PC-9 (cell line): ENCODE results near the gene TMEM63B. TPM values are rescaled to one million over a fixed set of nuclear protein-coding genes. Genes with fewer than 3 reads are reported as not detected.
"Not testable (repeated sequence)": the region's sequence is repeated elsewhere in the genome, so short reads cannot be mapped to it uniquely, and the experiment has no call there.

Experiments used
- BruUV-seq: library from RNA; stranded (reverse); fragments of 400-500 nt; replicated peaks from 2 replicates; lab custom pipeline; 2021; lab: Mats Ljungman, UMichigan
- CTCF ChIA-PET: fragments of 300-600 bp; sonication (Branson Sonifier 250); formaldehyde crosslinking; loops from one replicate; lab custom pipeline; 2022; ENCODE audit warnings: antibody characterized with exemption; lab: Charles Lee
- POLR2A ChIA-PET: fragments of 300-600 bp; sonication (Branson Sonifier 250); formaldehyde crosslinking; loops from one replicate; lab custom pipeline; 2022; ENCODE audit warnings: antibody characterized with exemption; ENCODE audit not compliant: unreplicated experiment; lab: Charles Lee
- DNase-seq, 2 experiments: peaks; one replicate each; pipeline versions ENCODE4 v3.0.0 to v3.0.0-alpha.2; 2015 to 2022; ENCODE audit warnings: mixed read lengths in 1 of 2
- H2AFZ ChIP-seq: fragments of 200-600 bp; sonication (generic); 2 replicates; pipeline ENCODE4 v1.8.1; 2017; ENCODE audit warnings: antibody characterized with exemption
- H3F3A ChIP-seq: fragments of 200-600 bp; sonication (generic); 2 replicates; pipeline ENCODE4 v1.8.1; 2017; ENCODE audit warnings: antibody characterized with exemption, mild to moderate bottlenecking, low read depth; ENCODE audit not compliant: insufficient read depth
- H3K27ac ChIP-seq: fragments of 200-600 bp; sonication (generic); 2 replicates; pipeline ENCODE4 v1.6.1; 2016; ENCODE audit warnings: mixed run types
- H3K27me3 ChIP-seq: fragments of 200-600 bp; sonication (generic); 2 replicates; pipeline ENCODE4 v1.6.1; 2016; ENCODE audit warnings: low read depth, mixed run types; ENCODE audit not compliant: insufficient read depth
- H3K36me3 ChIP-seq: fragments of 200-600 bp; sonication (generic); 2 replicates; pipeline ENCODE4 v1.6.1; 2016; ENCODE audit warnings: low read depth, mixed run types
- H3K4me1 ChIP-seq: fragments of 200-600 bp; sonication (generic); replicated peaks from 2 replicates; pipeline ENCODE4 v1.6.1; 2016; ENCODE audit warnings: mixed run types; ENCODE audit not compliant: insufficient read depth
- H3K4me2 ChIP-seq: fragments of 200-600 bp; sonication (generic); 2 replicates; pipeline ENCODE4 v1.6.1; 2017; ENCODE audit warnings: mixed run types
- H3K4me3 ChIP-seq: fragments of 200-600 bp; sonication (generic); 2 replicates; pipeline ENCODE4 v1.6.1; 2016; ENCODE audit warnings: mixed run types
- H3K79me2 ChIP-seq: fragments of 200-600 bp; sonication (generic); 2 replicates; pipeline ENCODE4 v1.6.1; 2017; ENCODE audit warnings: low read depth, mixed run types
- H3K9me2 ChIP-seq: fragments of 200-600 bp; sonication (generic); 2 replicates; pipeline ENCODE4 v1.8.1; 2017; ENCODE audit warnings: mild to moderate bottlenecking; ENCODE audit not compliant: insufficient read depth
- H3K9me3 ChIP-seq: fragments of 200-600 bp; sonication (generic); 2 replicates; pipeline ENCODE4 v1.8.1; 2016; ENCODE audit warnings: low read depth; ENCODE audit not compliant: insufficient read depth
- H4K20me1 ChIP-seq: fragments of 200-600 bp; sonication (generic); 2 replicates; pipeline ENCODE4 v1.8.1; 2017; ENCODE audit not compliant: insufficient read depth
- CTCF ChIP-seq: fragments of 200-600 bp; sonication (generic); conservative IDR thresholded peaks from 2 replicates; pipeline ENCODE4 v1.6.1; 2017; ENCODE audit warnings: mixed run types, antibody characterized with exemption, mild to moderate bottlenecking, moderate library complexity
- EZH2 ChIP-seq: fragments of 200-600 bp; sonication (generic); IDR thresholded peaks from 2 replicates; pipeline ENCODE4 v1.8.0; 2017; ENCODE audit warnings: antibody characterized with exemption, low read depth
- intact Hi-C: fragments of 100-400 bp; cut with micrococcal nuclease; formaldehyde crosslinking; loops from one replicate; pipeline ENCODE4 v1.10.0; 2022; ENCODE audit not compliant: unreplicated experiment
- total RNA-seq: library from RNA; stranded (reverse); gene quantifications from 2 replicates; pipeline ENCODE4 v1.2.3, GENCODE V29; 2021

TMEM63B gene
- total RNA-seq, 1 experiment from 2014 or later, result 38.5 TPM

- no peaks in the 10 kb centered on the region for H3K79me2 ChIP-seq
- intact Hi-C loops, result no loop called here
- CTCF ChIA-PET, result interaction anchor here (0.6 kb wide), 1 partner anchor 35 kb away, joined by 3 read pairs; no protein-coding TSS in a partner anchor
- H2AFZ ChIP-seq, result no peak overlapping the region
- no peaks in the 10 kb centered on the region for H3K4me1 ChIP-seq
- peaks cover 6% of the 10 kb centered on the region; the same call in 1 of the 2 replicates for H3F3A ChIP-seq
- H3K27ac ChIP-seq, result no peak overlapping the region
- no peak overlapping the region for H3K4me3 ChIP-seq
- no peaks in the 10 kb centered on the region for H3K9me3 ChIP-seq
- no peak overlapping the region for H3K4me2 ChIP-seq
- POLR2A ChIA-PET, result interaction anchor here (0.6 kb wide), 1 partner anchor 53 kb away, joined by 17 read pairs; no protein-coding TSS in a partner anchor
- no peaks in the 10 kb centered on the region for H4K20me1 ChIP-seq
- H3K9me2 ChIP-seq, result no peaks in the 10 kb centered on the region
- no peak for DNase-seq
- no peaks in the 10 kb centered on the region for H3K27me3 ChIP-seq
- H3K36me3 ChIP-seq, result no peaks in the 10 kb centered on the region
- BruUV-seq, result no TSS peak
- TF ChIP-seq CTCF (no peak), EZH2 (no peak)
Measured at GRCh38 chr6:44183783-44184182, 56.4 kb downstream of the TMEM63B start.

GRCh38 chr6:44185356-44185755 lies 58.0 kb downstream of the TMEM63B start:
- H3K79me2 ChIP-seq, DNase-seq, H3K4me2 ChIP-seq, H3F3A ChIP-seq, H4K20me1 ChIP-seq, H3K36me3 ChIP-seq, H3K4me3 ChIP-seq, intact Hi-C loops, H3K9me2 ChIP-seq, H3K4me1 ChIP-seq, H2AFZ ChIP-seq, POLR2A ChIA-PET, BruUV-seq, H3K27ac ChIP-seq, H3K27me3 ChIP-seq, H3K9me3 ChIP-seq: not testable (repeated sequence)
- CTCF ChIA-PET, result interaction anchor here (0.6 kb wide), 1 partner anchor 521 kb away, joined by 3 read pairs; no protein-coding TSS in a partner anchor

- no peak for DNase-seq
- H3K4me1 ChIP-seq, result no peaks in the 10 kb centered on the region
- H2AFZ ChIP-seq, result no peak overlapping the region
- no peaks in the 10 kb centered on the region for H3K79me2 ChIP-seq
- no peaks in the 10 kb centered on the region for H3F3A ChIP-seq
- no TSS peak for BruUV-seq
- TF ChIP-seq EZH2 (no peak), CTCF (no peak)
- no peaks in the 10 kb centered on the region for H4K20me1 ChIP-seq
- no peak overlapping the region for H3K4me3 ChIP-seq
- H3K27me3 ChIP-seq, result no peaks in the 10 kb centered on the region
- POLR2A ChIA-PET, result no interaction called here
- H3K4me2 ChIP-seq, result no peak overlapping the region
- no peaks in the 10 kb centered on the region for H3K9me3 ChIP-seq
- CTCF ChIA-PET, result interaction anchor here (0.6 kb wide), 1 partner anchor 283 kb away, joined by 4 read pairs; no protein-coding TSS in a partner anchor
- H3K27ac ChIP-seq, result no peak overlapping the region
- no peaks in the 10 kb centered on the region for H3K9me2 ChIP-seq
- intact Hi-C loops, result no loop called here
- H3K36me3 ChIP-seq, result no peaks in the 10 kb centered on the region
Measured at GRCh38 chr6:44185953-44186634, 58.7 kb downstream of the TMEM63B start.
